Fibroblast of lung (primary cell): Measurements from ENCODE around the gene SET. TPM values are rescaled to one million over a fixed set of nuclear protein-coding genes. Genes with fewer than 3 reads are reported as not detected.

Experiments used
- DNase-seq, 2 donors: peaks; one replicate each; pipeline versions ENCODE4 v3.0.0 to v3.0.0-alpha.2; 2010; ENCODE audit warnings: low read depth in 2 of 2
- H2AFZ ChIP-seq: 2 replicates; pipeline ENCODE4 v1.5.1; 2012; ENCODE audit warnings: low read length, control low read depth, inconsistent platforms
- H3K27ac ChIP-seq: 2 replicates; pipeline ENCODE4 v1.5.1; 2011; ENCODE audit warnings: low read length, control low read depth; ENCODE audit not compliant: insufficient read depth
- H3K27me3 ChIP-seq: 2 replicates; pipeline ENCODE4 v1.5.1; 2011; ENCODE audit warnings: mild to moderate bottlenecking, low read length; ENCODE audit not compliant: control insufficient read depth, insufficient read depth
- H3K36me3 ChIP-seq: 2 replicates; pipeline ENCODE4 v1.5.1; 2011; ENCODE audit warnings: low read length; ENCODE audit not compliant: control insufficient read depth, insufficient read depth
- H3K4me1 ChIP-seq: 2 replicates; pipeline ENCODE4 v1.5.1; 2011; ENCODE audit warnings: low read length; ENCODE audit not compliant: control insufficient read depth, insufficient read depth; ENCODE audit errors: extremely low read depth
- H3K4me2 ChIP-seq: 2 replicates; pipeline ENCODE4 v1.5.1; 2011; ENCODE audit warnings: low read length, control low read depth; ENCODE audit not compliant: insufficient read depth; ENCODE audit errors: extremely low read depth
- H3K4me3 ChIP-seq, 4 experiments: fragments of 200-600 bp in 1 of 4; sonication (generic) in 1 of 4; replicated peaks in 1 of 4; 2 replicates each; pipeline ENCODE4 v1.5.1; 2011 to 2016; ENCODE audit warnings: low read length in 4 of 4, low read depth in 3 of 4, mild to moderate bottlenecking in 3 of 4, control low read depth in 2 of 4, inconsistent platforms in 1 of 4, mixed read lengths in 1 of 4; ENCODE audit not compliant: insufficient read depth in 1 of 4; ENCODE audit errors: control extremely low read depth in 1 of 4
- H3K79me2 ChIP-seq: 2 replicates; pipeline ENCODE4 v1.5.1; 2012; ENCODE audit warnings: mild to moderate bottlenecking, low read length, inconsistent platforms; ENCODE audit not compliant: control insufficient read depth, insufficient read depth
- H3K9ac ChIP-seq: 2 replicates; pipeline ENCODE4 v1.5.1; 2011; ENCODE audit warnings: mild to moderate bottlenecking, low read length, control low read depth; ENCODE audit not compliant: insufficient read depth
- H3K9me3 ChIP-seq: 2 replicates; pipeline ENCODE4 v1.5.1; 2012; ENCODE audit warnings: low read depth, low read length; ENCODE audit not compliant: control insufficient read depth, insufficient read depth
- H4K20me1 ChIP-seq: 2 replicates; pipeline ENCODE4 v1.5.1; 2011; ENCODE audit warnings: low read length; ENCODE audit not compliant: control insufficient read depth, insufficient read depth; ENCODE audit errors: extremely low read depth
- CTCF ChIP-seq, 2 donors: IDR thresholded peaks in 1 of 2; conservative IDR thresholded peaks in 1 of 2; 1 replicate in 1 of 2; 2 replicates in 1 of 2; pipeline ENCODE4 v1.5.1; 2011 to 2012; ENCODE audit warnings: low read length in 2 of 2, control low read depth in 1 of 2, inconsistent platforms in 1 of 2, low read depth in 1 of 2, mild to moderate bottlenecking in 1 of 2
- EZH2 ChIP-seq: IDR thresholded peaks from 2 replicates; pipeline ENCODE4 v1.5.1; 2012; ENCODE audit warnings: low read length, control low read depth, mild to moderate bottlenecking; ENCODE audit errors: missing control alignments
- polyA plus RNA-seq, 2 donors: library from polyadenylated mRNA; depleted of rRNA in 1 of 2; stranded (reverse) in 1 of 2; unstranded in 1 of 2; fragments of >200 nt; gene quantifications; 2 replicates each; pipeline ENCODE4 v1.2.1, GENCODE V29; 2011 to 2012; ENCODE audit warnings: missing spikeins in 1 of 2
- total RNA-seq: library from RNA; depleted of rRNA; stranded (reverse); fragments of >200 nt; gene quantifications from 2 replicates; pipeline ENCODE4 v1.2.1, GENCODE V29; 2014

Gene SET
- total and polyA plus RNA-seq, 2 donors (not counting 1 experiment from before 2014, with no cell fraction given), result 256 to 456 TPM

- H3K4me3 ChIP-seq, result peak overlapping the region; percentile 74 to 85 (median 77)
- TF ChIP-seq CTCF (conservative IDR thresholded peaks at IDR 0.05 in 1 of 2, IDR thresholded peaks at IDR 0.05 in 1 of 2; ENCODE audit: low read depth in 1 of 2, low read length in 2 of 2), result no peak
- no peak for TF ChIP-seq EZH2
- H2AFZ ChIP-seq, result peak overlapping the region; percentile 64
Observed at GRCh38 chr9:128684065-128684324, 5.0 kb upstream of the SET start.

GRCh38 chr9:128684325-128685199 lies 4.5 kb upstream of the SET start:
- peak overlapping the region; percentile 61 for H3K9ac ChIP-seq
- TF ChIP-seq CTCF (conservative IDR thresholded peaks at IDR 0.05 in 1 of 2, IDR thresholded peaks at IDR 0.05 in 1 of 2; ENCODE audit: low read depth in 1 of 2, low read length in 2 of 2), result no peak
- no peak for TF ChIP-seq EZH2
- peak; percentile 70 to 71 for DNase-seq

More at GRCh38 chr9:128684065-128684324, 5.0 kb upstream of the SET start:
- H4K20me1 ChIP-seq, result no peaks in the 10 kb centered on the region
- H3K9me3 ChIP-seq, result no peaks in the 10 kb centered on the region
- H3K4me1 ChIP-seq, result peaks cover 12% of the 10 kb centered on the region
- H3K36me3 ChIP-seq, result no peaks in the 10 kb centered on the region
- H3K79me2 ChIP-seq, result peaks cover 3% of the 10 kb centered on the region
- peak overlapping the region; percentile 61 for H3K9ac ChIP-seq
- H3K27ac ChIP-seq, result peak overlapping the region; percentile 78
- peak overlapping the region; percentile 99 for H3K4me2 ChIP-seq
- DNase-seq, result no peak
- no peaks in the 10 kb centered on the region for H3K27me3 ChIP-seq

GRCh38 chr9:128685636-128686489 lies 3.2 kb upstream of the SET start:
- H3K9me3 ChIP-seq, result no peaks in the 10 kb centered on the region
- H3K79me2 ChIP-seq, result peaks cover 12% of the 10 kb centered on the region
- peak overlapping the region; percentile 9 for H3K27ac ChIP-seq
- H4K20me1 ChIP-seq, result no peaks in the 10 kb centered on the region
- peak in 1 of 2 donors; percentile 26 for DNase-seq
- no peak for TF ChIP-seq EZH2
- TF ChIP-seq CTCF (conservative IDR thresholded peaks at IDR 0.05 in 1 of 2, IDR thresholded peaks at IDR 0.05 in 1 of 2; ENCODE audit: low read depth in 1 of 2, low read length in 2 of 2), result no peak
- H2AFZ ChIP-seq, result peak overlapping the region; percentile 14
- no peak overlapping the region for H3K9ac ChIP-seq
- no peaks in the 10 kb centered on the region for H3K36me3 ChIP-seq
- peaks cover 12% of the 10 kb centered on the region for H3K4me1 ChIP-seq
- peak overlapping the region in 2 of 4 experiments; percentile 14 to 19 for H3K4me3 ChIP-seq
- peak overlapping the region; percentile 28 for H3K4me2 ChIP-seq
- no peaks in the 10 kb centered on the region for H3K27me3 ChIP-seq

More at GRCh38 chr9:128684325-128685199, 4.5 kb upstream of the SET start:
- peak overlapping the region; percentile 64 for H2AFZ ChIP-seq
- H3K79me2 ChIP-seq, result peaks cover 3% of the 10 kb centered on the region
- no peaks in the 10 kb centered on the region for H3K9me3 ChIP-seq
- peak overlapping the region; percentile 74 to 85 (median 77) for H3K4me3 ChIP-seq
- peaks cover 12% of the 10 kb centered on the region for H3K4me1 ChIP-seq
- peak overlapping the region; percentile 99 for H3K4me2 ChIP-seq
- H3K27me3 ChIP-seq, result no peaks in the 10 kb centered on the region
- H4K20me1 ChIP-seq, result no peaks in the 10 kb centered on the region
- H3K27ac ChIP-seq, result peak overlapping the region; percentile 78
- no peaks in the 10 kb centered on the region for H3K36me3 ChIP-seq
